HUES48 (cell line): Measurements from ENCODE around the gene SLC22A5.
A peak's percentile ranks its signal among the peaks of the same experiment; 100 is the strongest.

Experiments
- H3K27ac ChIP-seq: one replicate; pipeline ENCODE4 v1.7.0; 2013; ENCODE audit warnings: low read depth, low read length, inconsistent platforms
- H3K27me3 ChIP-seq: 2 replicates; pipeline ENCODE4 v1.6.1; 2013; ENCODE audit warnings: mild to moderate bottlenecking, low read length; ENCODE audit not compliant: control insufficient read depth, insufficient read depth
- H3K36me3 ChIP-seq: 2 replicates; pipeline ENCODE4 v1.6.1; 2013; ENCODE audit warnings: low read length; ENCODE audit not compliant: control insufficient read depth, insufficient read depth
- H3K4me1 ChIP-seq: 2 replicates; pipeline ENCODE4 v1.6.1; 2013; ENCODE audit warnings: mild to moderate bottlenecking, low read length; ENCODE audit not compliant: control insufficient read depth, insufficient read depth
- H3K4me3 ChIP-seq: 2 replicates; pipeline ENCODE4 v1.5.1; 2013; ENCODE audit warnings: mild to moderate bottlenecking, low read depth, low read length
- H3K9ac ChIP-seq: 2 replicates; pipeline ENCODE4 v1.6.1; 2013; ENCODE audit warnings: mild to moderate bottlenecking, low read depth, low read length, moderate library complexity
- H3K9me3 ChIP-seq: 2 replicates; pipeline ENCODE4 v1.6.1; 2013; ENCODE audit warnings: low read length; ENCODE audit not compliant: control insufficient read depth, insufficient read depth

SLC22A5 gene

GRCh38 chr5:132368186-132368585 is 1.3 kb upstream of the SLC22A5 start:
- no peak overlapping the region for H3K9ac ChIP-seq
- H3K9me3 ChIP-seq: no peaks in the 10 kb centered on the region
- H3K27ac ChIP-seq: no peak overlapping the region
- peaks cover 10% of the 10 kb centered on the region; the same call in 1 of the 2 replicates for H3K4me1 ChIP-seq
- H3K4me3 ChIP-seq: no peak overlapping the region
- H3K36me3 ChIP-seq: no peaks in the 10 kb centered on the region
- H3K27me3 ChIP-seq: peaks cover 12% of the 10 kb centered on the region

GRCh38 chr5:132369007-132369473 is 470 bp upstream of the SLC22A5 start:
- H3K9me3 ChIP-seq: no peaks in the 10 kb centered on the region
- H3K4me1 ChIP-seq: peaks cover 10% of the 10 kb centered on the region; the same call in 1 of the 2 replicates
- no peaks in the 10 kb centered on the region for H3K36me3 ChIP-seq
- peaks cover 12% of the 10 kb centered on the region for H3K27me3 ChIP-seq
- peak overlapping the region; percentile 86 for H3K4me3 ChIP-seq
- H3K27ac ChIP-seq: peak overlapping the region; percentile 36
- peak overlapping the region; percentile 61 for H3K9ac ChIP-seq

GRCh38 chr5:132370181-132370970 is 866 bp downstream of the SLC22A5 start:
- no peaks in the 10 kb centered on the region for H3K36me3 ChIP-seq
- peaks cover 12% of the 10 kb centered on the region for H3K27me3 ChIP-seq
- H3K9ac ChIP-seq: no peak overlapping the region; the same call in 1 of the 2 replicates
- H3K4me1 ChIP-seq: peaks cover 10% of the 10 kb centered on the region; the same call in 1 of the 2 replicates
- no peak overlapping the region for H3K27ac ChIP-seq
- H3K9me3 ChIP-seq: no peaks in the 10 kb centered on the region
- H3K4me3 ChIP-seq: peak overlapping the region; percentile 86

- H3K9me3 ChIP-seq: no peaks in the 10 kb centered on the region
- no peak overlapping the region for H3K27ac ChIP-seq
- no peak overlapping the region for H3K4me3 ChIP-seq
- H3K4me1 ChIP-seq: peaks cover 10% of the 10 kb centered on the region; the same call in 1 of the 2 replicates
- H3K9ac ChIP-seq: no peak overlapping the region
- H3K36me3 ChIP-seq: no peaks in the 10 kb centered on the region
- peaks cover 12% of the 10 kb centered on the region for H3K27me3 ChIP-seq
Observed at GRCh38 chr5:132370971-132371602, 1.6 kb downstream of the SLC22A5 start.

GRCh38 chr5:132371603-132371994 is 2.1 kb downstream of the SLC22A5 start:
- no peak overlapping the region for H3K9ac ChIP-seq

GRCh38 chr5:132372127-132372526 is 2.6 kb downstream of the SLC22A5 start:
- H3K36me3 ChIP-seq: no peaks in the 10 kb centered on the region
- peaks cover 10% of the 10 kb centered on the region; the same call in 1 of the 2 replicates for H3K4me1 ChIP-seq
- H3K9ac ChIP-seq: no peak overlapping the region
- no peak overlapping the region for H3K27ac ChIP-seq
- peaks cover 12% of the 10 kb centered on the region for H3K27me3 ChIP-seq
- no peak overlapping the region for H3K4me3 ChIP-seq
- H3K9me3 ChIP-seq: no peaks in the 10 kb centered on the region

More at GRCh38 chr5:132371603-132371994, 2.1 kb downstream of the SLC22A5 start:
- H3K9me3 ChIP-seq: no peaks in the 10 kb centered on the region
- no peaks in the 10 kb centered on the region for H3K36me3 ChIP-seq
- H3K4me3 ChIP-seq: no peak overlapping the region
- H3K27me3 ChIP-seq: peaks cover 12% of the 10 kb centered on the region
- no peak overlapping the region for H3K27ac ChIP-seq
- H3K4me1 ChIP-seq: peaks cover 10% of the 10 kb centered on the region; the same call in 1 of the 2 replicates

- Histone ChIP-seq H3K4me1 (peaks cover 10% of the 10 kb centered on the region; the same call in 1 of the 2 replicates), H3K9me3 (no peaks in the 10 kb centered on the region), H3K4me3 (no peak overlapping the region), H3K27ac (no peak overlapping the region), H3K36me3 (no peaks in the 10 kb centered on the region), H3K9ac (no peak overlapping the region), H3K27me3 (peaks cover 12% of the 10 kb centered on the region)
Observed at GRCh38 chr5:132372542-132372941, 3.0 kb downstream of the SLC22A5 start.

GRCh38 chr5:132375957-132376356 is 6.4 kb downstream of the SLC22A5 start:
- no peaks in the 10 kb centered on the region for H3K36me3 ChIP-seq
- H3K9ac ChIP-seq: no peak overlapping the region
- no peaks in the 10 kb centered on the region for H3K27me3 ChIP-seq
- no peaks in the 10 kb centered on the region for H3K4me1 ChIP-seq
- H3K9me3 ChIP-seq: no peaks in the 10 kb centered on the region
- no peak overlapping the region for H3K4me3 ChIP-seq
- H3K27ac ChIP-seq: no peak overlapping the region

- Histone ChIP-seq H3K4me1 (no peaks in the 10 kb centered on the region), H3K27ac (no peak overlapping the region), H3K36me3 (no peaks in the 10 kb centered on the region), H3K4me3 (no peak overlapping the region), H3K9me3 (no peaks in the 10 kb centered on the region), H3K9ac (no peak overlapping the region), H3K27me3 (no peaks in the 10 kb centered on the region)
Observed at GRCh38 chr5:132376694-132377641, 7.5 kb downstream of the SLC22A5 start.

- Histone ChIP-seq H3K27ac (no peak overlapping the region), H3K9ac (no peak overlapping the region), H3K4me1 (no peaks in the 10 kb centered on the region), H3K36me3 (no peaks in the 10 kb centered on the region), H3K27me3 (no peaks in the 10 kb centered on the region), H3K4me3 (no peak overlapping the region), H3K9me3 (no peaks in the 10 kb centered on the region)
Observed at GRCh38 chr5:132377738-132378137, 8.2 kb downstream of the SLC22A5 start.
